22Rv1 (cell line): ENCODE data around the gene RARRES2.

ENCODE experiments used
- CTCF ChIP-seq: fragments of 450-650 bp; IDR thresholded peaks from 2 replicates; pipeline ENCODE4 v1.5.1; 2017; ENCODE audit warnings: mild to moderate bottlenecking
- ZFX ChIP-seq: fragments of 450-650 bp; IDR thresholded peaks from 2 replicates; pipeline ENCODE4 v1.6.1; 2017; ENCODE audit warnings: antibody characterized with exemption, borderline replicate concordance

GRCh38 chr7:150337179-150337578 is 4.2 kb downstream of the RARRES2 start:
- no peak for TF ChIP-seq CTCF
- no peak for TF ChIP-seq ZFX
